ENCODE measurements around the gene GFPT1. TPM values are rescaled to one million over a fixed set of nuclear protein-coding genes. Genes with fewer than 3 reads are reported as not detected.
A peak's percentile ranks its signal among the peaks of the same experiment; 100 is the strongest.

The GFPT1 gene
- total RNA-seq, result 10 to 100 TPM; 31.6 to 34.6 TPM

DNA sequence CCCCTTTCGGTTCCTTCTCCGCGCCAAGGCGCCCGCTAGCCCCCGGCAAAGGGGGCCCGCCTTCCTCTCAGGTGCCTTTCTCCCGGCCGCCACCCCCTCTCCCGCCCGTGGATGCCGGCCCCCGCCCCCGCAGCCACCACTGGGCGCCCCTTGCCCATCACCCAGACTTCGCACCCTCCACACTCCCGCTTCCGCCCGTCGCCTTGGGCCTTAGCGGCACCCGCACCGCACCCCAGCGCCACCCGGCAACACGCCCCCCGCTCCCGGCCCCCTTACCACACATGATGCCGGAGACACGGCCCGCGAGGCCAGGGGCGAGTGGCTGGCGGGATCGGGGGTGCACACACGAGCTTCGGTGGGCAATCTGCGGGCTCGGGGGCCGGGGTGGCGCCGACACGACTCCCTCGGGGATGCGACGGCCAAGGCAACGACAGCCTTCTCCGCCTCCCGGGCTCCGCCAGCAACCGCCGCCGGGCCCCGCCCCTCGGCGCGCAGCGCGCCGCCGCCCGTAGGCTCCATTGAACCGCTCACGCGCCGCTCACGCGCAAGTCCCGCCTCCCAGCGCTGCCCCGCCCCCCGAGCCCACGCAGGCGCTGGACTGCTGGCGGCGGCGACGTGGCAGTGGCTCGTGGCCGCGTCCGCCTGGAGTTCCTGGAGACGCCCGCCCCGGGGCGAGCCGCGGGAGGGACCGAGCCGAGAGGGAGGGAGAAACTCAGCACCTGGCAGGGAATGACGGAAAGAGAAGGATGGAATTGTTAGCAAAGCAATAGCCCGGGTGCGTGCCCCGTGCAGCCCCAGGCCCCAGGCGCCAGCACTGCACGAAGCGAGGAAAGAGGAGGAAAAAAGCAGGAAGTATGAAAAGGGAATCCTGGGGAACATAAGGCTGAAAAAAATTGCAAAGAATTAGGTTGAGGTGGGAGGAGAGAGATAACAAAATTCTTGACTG lies at the start of gene GFPT1:
Gene GFPT1 (minus strand): TSS at position 439 of the 946 bp plus-strand sequence. CDS start 156 bp downstream, at position 283.
- WGBS, 2 donors, result 0% methylated on average over 32 to 72 of the region's 97 CpGs
- Histone ChIP-seq H3K27me3 (no peaks in the 10 kb centered on the region), H3K9me3 (no peaks in the 10 kb centered on the region), H3K27ac (peak within 1 kb of the TSS; percentile 84 to 96 (median 88)), H3K4me1 (peaks cover 45% of the 10 kb centered on the region), H3K36me3 (replicated peaks in 1 of 2; ENCODE audit: insufficient read depth in 1 of 2, low read depth in 2 of 2) (no peaks in the 10 kb centered on the region), H3K4me3 (peak within 1 kb of the TSS; percentile 86 to 97)
- intact Hi-C loops (cut with DNase I), result no loop called here
- peak; percentile 97 to 98 (median 97) for DNase-seq
- peak; percentile 98 for ATAC-seq
- peak; percentile 79 to 90 (median 87) for TF ChIP-seq POLR2A (IDR thresholded peaks at IDR 0.05)
- TF ChIP-seq, protein P1, sequence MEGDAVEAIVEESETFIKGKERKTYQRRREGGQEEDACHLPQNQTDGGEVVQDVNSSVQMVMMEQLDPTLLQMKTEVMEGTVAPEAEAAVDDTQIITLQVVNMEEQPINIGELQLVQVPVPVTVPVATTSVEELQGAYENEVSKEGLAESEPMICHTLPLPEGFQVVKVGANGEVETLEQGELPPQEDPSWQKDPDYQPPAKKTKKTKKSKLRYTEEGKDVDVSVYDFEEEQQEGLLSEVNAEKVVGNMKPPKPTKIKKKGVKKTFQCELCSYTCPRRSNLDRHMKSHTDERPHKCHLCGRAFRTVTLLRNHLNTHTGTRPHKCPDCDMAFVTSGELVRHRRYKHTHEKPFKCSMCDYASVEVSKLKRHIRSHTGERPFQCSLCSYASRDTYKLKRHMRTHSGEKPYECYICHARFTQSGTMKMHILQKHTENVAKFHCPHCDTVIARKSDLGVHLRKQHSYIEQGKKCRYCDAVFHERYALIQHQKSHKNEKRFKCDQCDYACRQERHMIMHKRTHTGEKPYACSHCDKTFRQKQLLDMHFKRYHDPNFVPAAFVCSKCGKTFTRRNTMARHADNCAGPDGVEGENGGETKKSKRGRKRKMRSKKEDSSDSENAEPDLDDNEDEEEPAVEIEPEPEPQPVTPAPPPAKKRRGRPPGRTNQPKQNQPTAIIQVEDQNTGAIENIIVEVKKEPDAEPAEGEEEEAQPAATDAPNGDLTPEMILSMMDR (IDR thresholded peaks at IDR 0.05), result no peak

DNA sequence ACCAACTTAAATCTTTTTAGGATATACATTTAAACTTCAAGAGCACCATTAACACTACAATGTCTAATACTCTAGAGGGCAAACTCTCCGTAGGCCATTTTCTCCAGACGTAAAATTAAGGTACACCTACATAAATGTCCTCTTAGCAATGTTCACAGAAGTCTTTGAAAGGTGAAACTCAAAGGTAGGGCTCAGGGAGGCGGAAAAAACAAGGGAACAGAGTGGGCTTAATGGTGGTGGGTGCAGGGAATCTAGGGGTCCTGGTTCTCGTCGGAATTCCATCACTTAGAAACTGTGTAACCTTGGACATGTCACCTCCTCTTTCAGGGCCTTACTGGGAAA lies 49.5 kb upstream of the GFPT1 start:
- intact Hi-C loops (cut with DNase I), result no loop called here
- no peaks in the 10 kb centered on the region for H3K9me3 ChIP-seq
- H3K4me1 ChIP-seq, result peaks cover 24% of the 10 kb centered on the region
- H3K4me3 ChIP-seq, result peak overlapping the region; percentile 69 to 84
- no peaks in the 10 kb centered on the region for H3K27me3 ChIP-seq
- no peak for ATAC-seq
- H3K27ac ChIP-seq, result peak overlapping the region; percentile 66 to 94 (median 88)
- 1 to 3% methylated on average over 5 of the region's 5 CpGs for WGBS, 2 donors
- TF ChIP-seq, protein P1 (IDR thresholded peaks at IDR 0.05), result peak in 1 of 7 experiments; percentile 24
- TF ChIP-seq POLR2A (IDR thresholded peaks at IDR 0.05), result no peak
- DNase-seq, result no peak
- no peaks in the 10 kb centered on the region for H3K36me3 ChIP-seq (replicated peaks in 1 of 2; ENCODE audit: insufficient read depth in 1 of 2, low read depth in 2 of 2)

DNA sequence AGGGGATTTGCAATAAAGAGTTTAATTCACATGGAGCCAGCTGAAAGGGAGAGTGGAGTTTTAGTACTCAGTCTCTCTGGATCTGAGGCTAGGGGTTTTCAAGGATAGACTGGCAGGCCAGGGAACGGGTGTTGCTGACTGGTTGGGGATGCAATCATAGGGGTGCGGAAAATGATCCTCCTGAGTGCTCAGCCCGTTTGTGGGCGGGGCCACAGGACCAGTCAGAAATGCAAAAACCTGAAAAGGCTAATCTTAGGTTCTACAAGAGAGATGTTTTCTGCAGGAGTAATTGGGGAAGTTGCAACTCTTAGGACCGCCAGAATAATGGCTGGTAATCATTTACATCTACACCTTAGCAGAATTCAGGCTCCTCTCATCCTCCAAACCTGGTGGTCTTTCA lies 47.7 kb upstream of the GFPT1 start:
- Histone ChIP-seq H3K4me3 (no peak overlapping the region), H3K4me1 (peaks cover 25% of the 10 kb centered on the region), H3K27ac (no peak overlapping the region), H3K9me3 (no peaks in the 10 kb centered on the region), H3K27me3 (no peaks in the 10 kb centered on the region), H3K36me3 (replicated peaks in 1 of 2; ENCODE audit: insufficient read depth in 1 of 2, low read depth in 2 of 2) (no peaks in the 10 kb centered on the region)
- no peak for DNase-seq
- intact Hi-C loops (cut with DNase I), result no loop called here
- no peak for ATAC-seq
- TF ChIP-seq, protein P1 (IDR thresholded peaks at IDR 0.05), result no peak
- TF ChIP-seq POLR2A (IDR thresholded peaks at IDR 0.05), result no peak
- WGBS, 2 donors, result 75 to 84% methylated on average over 5 of the region's 5 CpGs

DNA sequence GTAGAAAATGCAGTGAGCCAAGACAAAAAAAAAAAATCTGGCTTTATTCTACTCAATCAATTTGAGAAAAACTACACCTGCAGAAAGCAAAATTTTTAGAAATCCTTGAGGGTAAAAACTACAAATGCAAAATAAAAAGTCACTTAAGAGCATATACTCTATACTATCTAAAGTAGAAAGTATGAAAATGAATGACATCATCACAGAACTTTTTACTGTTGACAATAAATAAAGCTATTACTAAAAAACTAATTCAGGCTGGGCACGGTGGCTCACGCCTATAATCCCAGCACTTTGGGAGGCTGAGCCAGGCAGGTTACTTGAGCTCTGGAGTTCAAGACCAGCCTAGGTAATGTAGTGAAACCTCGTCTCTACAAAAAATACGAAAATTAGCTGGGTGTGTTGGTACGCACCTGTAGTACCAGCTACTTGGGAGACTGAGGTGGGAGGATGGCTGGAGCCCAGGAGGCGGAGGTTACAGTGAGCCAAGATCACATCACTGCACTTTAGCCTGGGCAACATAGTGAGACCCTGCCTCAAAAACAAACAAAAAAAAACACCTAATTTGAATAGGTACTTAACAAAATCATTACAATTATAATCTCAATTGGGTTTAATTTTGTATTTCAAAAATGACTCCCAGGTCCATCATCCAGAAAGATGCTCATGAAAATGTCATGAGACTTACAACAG lies 42.6 kb upstream of the GFPT1 start:
- no peak for TF ChIP-seq POLR2A (IDR thresholded peaks at IDR 0.05)
- TF ChIP-seq, protein P1 (IDR thresholded peaks at IDR 0.05), result no peak
- H3K36me3 ChIP-seq (replicated peaks in 1 of 2; ENCODE audit: insufficient read depth in 1 of 2, low read depth in 2 of 2), result no peaks in the 10 kb centered on the region
- ATAC-seq (no peak), DNase-seq (no peak)
- WGBS, 2 donors, result 90% methylated on average over 6 of the region's 6 CpGs
- peak overlapping the region in 2 of 4 donors; percentile 35 to 50 for H3K27ac ChIP-seq
- intact Hi-C loops (cut with DNase I), result no loop called here
- no peaks in the 10 kb centered on the region for H3K27me3 ChIP-seq
- no peaks in the 10 kb centered on the region for H3K9me3 ChIP-seq
- H3K4me1 ChIP-seq, result peaks cover 14% of the 10 kb centered on the region
- no peak overlapping the region for H3K4me3 ChIP-seq

Data from body of pancreas (tissue), 4 donors.